ENCODE measurements around the gene MAU2. TPM values are rescaled to one million over a fixed set of nuclear protein-coding genes. Genes with fewer than 3 reads are reported as not detected.

Gene MAU2
- total RNA-seq, 2 experiments from 2014 or later: 68.8 to 76.9 TPM

DNA sequence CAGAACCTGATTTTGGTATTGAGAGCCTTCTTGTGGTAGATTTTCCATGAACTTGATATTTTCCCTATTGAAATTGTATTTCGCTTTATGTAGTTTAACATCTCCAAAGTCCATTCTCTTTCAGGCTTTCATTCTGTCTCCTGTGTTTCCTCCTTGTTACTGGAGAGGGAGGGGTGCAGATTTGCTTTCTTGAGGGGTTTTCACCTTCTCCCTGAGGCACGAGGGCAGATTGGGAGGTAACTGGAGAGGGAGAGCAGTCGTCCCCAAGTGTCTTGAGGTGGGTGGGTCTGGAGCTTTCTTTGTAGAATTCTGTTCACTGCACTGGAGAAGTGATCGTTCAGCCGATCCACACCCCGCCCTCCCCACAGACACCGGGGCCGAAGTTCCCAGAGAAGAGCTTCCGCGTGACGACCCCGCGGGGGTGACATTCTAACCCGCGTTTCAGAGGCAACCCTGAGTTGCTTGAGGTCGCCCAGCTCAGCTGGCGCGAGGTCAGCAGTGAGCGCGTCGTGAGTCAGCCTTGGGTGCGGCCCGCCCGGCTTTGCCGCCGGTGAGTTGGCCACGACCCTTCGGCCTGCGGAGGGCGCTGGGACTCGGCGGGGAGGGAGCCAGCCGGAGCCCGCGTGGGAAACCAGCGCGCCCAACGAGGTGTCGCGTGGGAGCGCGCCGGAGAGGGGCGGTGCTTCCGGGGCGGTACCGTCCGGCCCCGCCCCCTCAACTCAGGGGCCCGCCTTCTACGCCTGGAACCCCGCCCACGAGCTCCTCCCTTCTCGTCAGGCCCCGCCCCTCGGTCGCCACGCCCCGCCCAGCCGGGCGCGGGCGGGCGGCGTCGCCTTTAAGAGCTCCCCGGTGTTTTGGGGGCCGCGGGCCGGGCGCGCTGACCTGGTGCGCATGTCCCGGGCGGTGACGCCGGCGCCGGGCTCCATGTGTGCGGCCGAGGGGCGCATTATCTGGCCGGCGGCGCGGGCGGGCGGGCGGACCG lies 84.5 kb downstream of the MAU2 start, which contains the start of gene GATAD2A:
GATAD2A (plus strand) TSS at position 797 of the 982 bp plus-strand sequence. CDS start 59,671 bp downstream, outside the sequence.
- Mint-ChIP-seq H3K4me3 (peak within 1 kb of the TSS; percentile 91), H3K36me3 (ENCODE audit: low read depth) (peaks cover 18% of the 10 kb centered on the region), H3K9me3 (no peaks in the 10 kb centered on the region), H3K4me1 (peaks cover 64% of the 10 kb centered on the region), H3K27ac (peak within 1 kb of the TSS; percentile 88), H3K27me3 (no peaks in the 10 kb centered on the region)
- DNase-seq: peak; percentile 91
- CTCF ChIA-PET: interaction anchor here (0.6 to 5.5 kb wide), 18 partner anchors 11 to 212 kb away, joined by 3 to 33 read pairs (median 4); partner anchors contain the start of genes NDUFA13 and NR2C2AP
- POLR2A ChIA-PET: interaction anchor here (0.7 to 4.6 kb wide), 15 partner anchors 9 to 263 kb away, joined by 3 to 50 read pairs (median 6); partner anchors contain the start of genes NDUFA13 and ZNF101

GRCh38 chr19:19405971-19406877 lies 85.6 kb downstream of the MAU2 start:
- Mint-ChIP-seq H3K27me3 (no peaks in the 10 kb centered on the region), H3K4me3 (peak overlapping the region; percentile 91), H3K27ac (peak overlapping the region; percentile 88), H3K4me1 (peaks cover 74% of the 10 kb centered on the region), H3K9me3 (no peaks in the 10 kb centered on the region), H3K36me3 (ENCODE audit: low read depth) (peaks cover 22% of the 10 kb centered on the region)
- ChIA-PET POLR2A (interaction anchor here (0.6 to 4.6 kb wide), 17 partner anchors 10 to 262 kb away, joined by 3 to 50 read pairs (median 4); partner anchors contain the start of genes NDUFA13, NR2C2AP and ZNF101), CTCF (interaction anchor here (0.9 to 5.5 kb wide), 15 partner anchors 10 to 213 kb away, joined by 3 to 33 read pairs (median 4); partner anchors contain the start of genes NDUFA13 and NR2C2AP)
- peak; percentile 54 for DNase-seq

GRCh38 chr19:19406878-19407632 lies 86.4 kb downstream of the MAU2 start:
- Mint-ChIP-seq H3K4me3 (peak overlapping the region; percentile 91), H3K27me3 (no peaks in the 10 kb centered on the region), H3K9me3 (no peaks in the 10 kb centered on the region), H3K36me3 (ENCODE audit: low read depth) (peaks cover 25% of the 10 kb centered on the region), H3K27ac (peak overlapping the region; percentile 88), H3K4me1 (peaks cover 74% of the 10 kb centered on the region)
- POLR2A ChIA-PET: interaction anchor here (0.7 to 4.6 kb wide), 11 partner anchors 9 to 204 kb away, joined by 3 to 50 read pairs (median 4); partner anchors contain the start of genes NDUFA13 and NR2C2AP
- CTCF ChIA-PET: interaction anchor here (1.2 to 5.5 kb wide), 4 partner anchors 41 to 82 kb away, joined by 3 to 33 read pairs (median 5); no protein-coding TSS in a partner anchor
- peak; percentile 64 for DNase-seq

DNA sequence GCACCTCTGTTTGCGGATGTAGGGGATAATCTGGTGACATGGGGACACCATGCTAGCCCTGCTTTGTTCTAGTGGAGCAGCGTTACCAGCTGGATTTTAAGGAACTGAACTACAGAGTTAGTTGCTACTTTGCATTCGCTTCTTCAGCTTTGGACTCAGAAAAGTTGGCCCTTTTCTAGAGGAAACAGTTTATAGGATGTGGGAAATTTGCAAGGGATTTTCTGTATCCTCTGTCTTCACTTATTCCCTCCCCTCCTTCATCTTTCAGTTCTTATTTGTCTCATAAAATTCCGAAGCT lies 87.0 kb downstream of the MAU2 start:
- H3K27me3 Mint-ChIP-seq: no peaks in the 10 kb centered on the region

More for the DNA sequence above, 87.0 kb downstream of the MAU2 start:
- H3K4me1 Mint-ChIP-seq: peaks cover 76% of the 10 kb centered on the region
- ChIA-PET CTCF (interaction anchor here (1.0 to 5.5 kb wide), 5 partner anchors 42 to 83 kb away, joined by 3 to 33 read pairs (median 4); no protein-coding TSS in a partner anchor), POLR2A (interaction anchor here (0.8 to 4.6 kb wide), 6 partner anchors 8 to 109 kb away, joined by 3 to 50 read pairs (median 6); partner anchors contain the start of gene NDUFA13)
- H3K36me3 Mint-ChIP-seq (ENCODE audit: low read depth): peaks cover 29% of the 10 kb centered on the region
- no peak overlapping the region for H3K4me3 Mint-ChIP-seq
- no peaks in the 10 kb centered on the region for H3K9me3 Mint-ChIP-seq
- no peak overlapping the region for H3K27ac Mint-ChIP-seq
- no peak for DNase-seq

Other genes with a start within 250 kb of the MAU2 start
- 10 to 100 TPM; 18.9 TPM for gene TMEM161A, start 182.4 kb upstream of the MAU2 start, total RNA-seq
- 1 to 10 TPM; 1.6 to 5.4 TPM for gene MEF2B, start 150.6 kb upstream of the MAU2 start, total RNA-seq
- gene BORCS8, start 128.7 kb upstream of the MAU2 start, total RNA-seq: 10 to 100 TPM; 28.5 to 29.0 TPM
- gene RFXANK, start 128.6 kb upstream of the MAU2 start, total RNA-seq: 100 to 1,000 TPM; 100 to 102 TPM
- gene NR2C2AP, start 117.4 kb upstream of the MAU2 start, total RNA-seq: 10 to 100 TPM; 25.8 to 25.9 TPM
- not detected for gene NCAN, start 108.9 kb upstream of the MAU2 start, total RNA-seq
- gene TM6SF2, start 47.5 kb upstream of the MAU2 start, total RNA-seq: not detected
- 10 to 100 TPM; 63.1 to 67.1 TPM for gene SUGP1, start 320 bp upstream of the MAU2 start, total RNA-seq
- 100 to 1,000 TPM; 109 to 113 TPM for gene GATAD2A, start 84.8 kb downstream of the MAU2 start, total RNA-seq
- gene TSSK6, start 194.7 kb downstream of the MAU2 start, total RNA-seq: 1 to 10 TPM; 5.3 to 5.7 TPM
- 100 to 1,000 TPM; 371 to 388 TPM for gene NDUFA13, start 195.4 kb downstream of the MAU2 start, total RNA-seq
- gene YJEFN3, start 208.1 kb downstream of the MAU2 start, total RNA-seq: 1 to 10 TPM; 8.2 to 8.7 TPM
- gene CILP2, start 217.4 kb downstream of the MAU2 start, total RNA-seq: under 1 TPM in 1 of 2 experiments, not detected in 1; 0.08 TPM

Measured in activated CD4-positive, alpha-beta memory T cell treated with anti-CD3 and anti-CD28 coated beads, Interleukin-2, amount 10 ng/mL, durations not matched to agents 7 days and 5 days (primary cell).